Astrocyte (in vitro differentiated cells and primary cell): Measurements from ENCODE around the gene UTS2R. TPM values are rescaled to one million over a fixed set of nuclear protein-coding genes. Genes with fewer than 3 reads are reported as not detected.

Source experiments
- DNase-seq: peaks from one replicate; pipeline ENCODE4 v3.0.0-alpha.2; 2010; ENCODE audit warnings: low read depth
- FAIRE-seq: peaks from 2 replicates; lab custom pipeline; 2011; peaks lifted over from hg19 to GRCh38; lab: Jason Lieb, UNC
- H2AFZ ChIP-seq: 2 replicates; pipeline ENCODE4 v1.6.0; 2012; ENCODE audit warnings: low read depth, low read length, inconsistent platforms
- H3K27ac ChIP-seq: 2 replicates; pipeline ENCODE4 v1.5.1; 2011; ENCODE audit warnings: low read depth, low read length, inconsistent platforms
- H3K27me3 ChIP-seq: 2 replicates; pipeline ENCODE4 v1.6.0; 2011; ENCODE audit warnings: low read length, inconsistent platforms; ENCODE audit not compliant: insufficient read depth
- H3K36me3 ChIP-seq: 2 replicates; pipeline ENCODE4 v1.5.1; 2011; ENCODE audit warnings: low read length, inconsistent platforms; ENCODE audit not compliant: insufficient read depth
- H3K4me1 ChIP-seq: 2 replicates; pipeline ENCODE4 v1.5.1; 2011; ENCODE audit warnings: low read length, inconsistent platforms; ENCODE audit not compliant: insufficient read depth
- H3K4me2 ChIP-seq: 2 replicates; pipeline ENCODE4 v1.6.0; 2012; ENCODE audit warnings: low read length, inconsistent platforms
- H3K4me3 ChIP-seq: 2 replicates; pipeline ENCODE4 v1.5.1; 2011; ENCODE audit warnings: low read depth, mild to moderate bottlenecking, low read length, inconsistent platforms; ENCODE audit not compliant: insufficient read depth
- H3K79me2 ChIP-seq: 2 replicates; pipeline ENCODE4 v1.6.0; 2012; ENCODE audit warnings: mild to moderate bottlenecking, low read length, inconsistent platforms; ENCODE audit not compliant: insufficient read depth
- H3K9ac ChIP-seq: 2 replicates; pipeline ENCODE4 v1.6.0; 2012; ENCODE audit warnings: mild to moderate bottlenecking, low read length, inconsistent platforms
- H3K9me3 ChIP-seq: 2 replicates; pipeline ENCODE4 v1.5.1; 2012; ENCODE audit warnings: low read depth, mild to moderate bottlenecking, low read length, inconsistent platforms; ENCODE audit not compliant: insufficient read depth
- H4K20me1 ChIP-seq: 2 replicates; pipeline ENCODE4 v1.6.0; 2012; ENCODE audit warnings: low read length, inconsistent platforms; ENCODE audit not compliant: insufficient read depth
- H3K27ac Mint-ChIP-seq: one replicate; pipeline ENCODE4 v1.8.0; 2021; ENCODE audit warnings: mild to moderate bottlenecking, mixed read lengths; ENCODE audit not compliant: unreplicated experiment
- H3K27me3 Mint-ChIP-seq: one replicate; pipeline ENCODE4 v1.8.0; 2021; ENCODE audit warnings: low read depth, mixed read lengths; ENCODE audit not compliant: unreplicated experiment
- H3K36me3 Mint-ChIP-seq: one replicate; pipeline ENCODE4 v1.8.0; 2021; ENCODE audit warnings: low read depth, mixed read lengths; ENCODE audit not compliant: unreplicated experiment
- H3K4me1 Mint-ChIP-seq: one replicate; pipeline ENCODE4 v1.8.0; 2021; ENCODE audit warnings: low read depth, mixed read lengths; ENCODE audit not compliant: unreplicated experiment
- H3K4me3 Mint-ChIP-seq: one replicate; pipeline ENCODE4 v1.8.0; 2021; ENCODE audit warnings: mild to moderate bottlenecking, moderate library complexity, mixed read lengths; ENCODE audit not compliant: unreplicated experiment
- H3K9me3 Mint-ChIP-seq: one replicate; pipeline ENCODE4 v1.8.0; 2021; ENCODE audit warnings: mild to moderate bottlenecking, mixed read lengths; ENCODE audit not compliant: unreplicated experiment
- EZH2 ChIP-seq: IDR thresholded peaks from 2 replicates; pipeline ENCODE4 v1.6.1; 2012; ENCODE audit warnings: mild to moderate bottlenecking, low read length, inconsistent platforms; ENCODE audit not compliant: insufficient read depth
- total RNA-seq: library from RNA; stranded (reverse); gene quantifications from 2 replicates; pipeline ENCODE4 v1.2.1, GENCODE V29; 2021
- TF ChIP-seq, protein P1 (sequence below): IDR thresholded peaks from 2 replicates; pipeline ENCODE4 v1.5.1; 2011; ENCODE audit warnings: low read depth, mild to moderate bottlenecking, inconsistent platforms, low read length, moderate library complexity; ENCODE audit not compliant: insufficient read depth

The UTS2R gene
- total RNA-seq, 1 donor from 2014 or later: not detected

DNA sequence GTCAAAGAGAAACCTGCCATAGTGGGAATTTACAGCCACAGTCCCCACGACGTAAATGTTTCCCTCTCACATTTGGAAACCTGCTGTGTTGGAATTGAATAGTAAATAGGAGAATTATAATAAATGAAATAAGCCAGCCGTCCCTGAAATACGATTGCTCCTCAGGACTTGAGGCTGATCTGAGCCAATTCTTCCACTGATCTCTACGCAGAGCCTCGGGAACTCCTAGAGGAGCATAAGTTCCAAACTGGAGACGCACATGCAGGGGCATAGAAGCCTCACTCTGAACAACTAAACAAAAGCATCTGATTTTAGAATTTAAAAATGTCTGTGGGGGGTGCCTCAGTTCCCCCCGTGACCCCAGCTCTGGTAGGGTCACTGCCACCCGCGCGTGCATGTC, 22.7 kb upstream of the UTS2R start:
- Mint-ChIP-seq H3K36me3 (peaks cover 1% of the 10 kb centered on the region), H3K9me3 (no peaks in the 10 kb centered on the region), H3K27me3 (peaks cover 24% of the 10 kb centered on the region), H3K4me1 (no peaks in the 10 kb centered on the region), H3K4me3 (no peak overlapping the region), H3K27ac (no peak overlapping the region)
- H3K27me3 ChIP-seq: peaks cover 9% of the 10 kb centered on the region
- no peak for TF ChIP-seq EZH2
- no peak overlapping the region for H3K4me3 ChIP-seq
- H3K4me2 ChIP-seq: no peak overlapping the region
- no peaks in the 10 kb centered on the region for H3K79me2 ChIP-seq
- no peak overlapping the region for H2AFZ ChIP-seq
- no peaks in the 10 kb centered on the region for H3K4me1 ChIP-seq
- no peak overlapping the region for H3K27ac ChIP-seq
- H3K9ac ChIP-seq: no peak overlapping the region
- H3K36me3 ChIP-seq: no peaks in the 10 kb centered on the region
- DNase-seq: no peak
- no peak for FAIRE-seq
- H4K20me1 ChIP-seq: peaks cover 3% of the 10 kb centered on the region
- H3K9me3 ChIP-seq: no peaks in the 10 kb centered on the region

- Histone ChIP-seq H3K4me2 (no peak overlapping the region), H3K79me2 (no peaks in the 10 kb centered on the region), H3K27me3 (peaks cover 9% of the 10 kb centered on the region), H2AFZ (no peak overlapping the region), H3K4me1 (no peaks in the 10 kb centered on the region), H3K27ac (no peak overlapping the region), H3K9me3 (no peaks in the 10 kb centered on the region), H3K36me3 (no peaks in the 10 kb centered on the region), H4K20me1 (peaks cover 3% of the 10 kb centered on the region), H3K4me3 (no peak overlapping the region), H3K9ac (no peak overlapping the region)
- Mint-ChIP-seq H3K27ac (no peak overlapping the region), H3K36me3 (peaks cover 1% of the 10 kb centered on the region), H3K4me1 (no peaks in the 10 kb centered on the region), H3K9me3 (no peaks in the 10 kb centered on the region), H3K27me3 (peaks cover 24% of the 10 kb centered on the region), H3K4me3 (no peak overlapping the region)
- TF ChIP-seq, protein P1, sequence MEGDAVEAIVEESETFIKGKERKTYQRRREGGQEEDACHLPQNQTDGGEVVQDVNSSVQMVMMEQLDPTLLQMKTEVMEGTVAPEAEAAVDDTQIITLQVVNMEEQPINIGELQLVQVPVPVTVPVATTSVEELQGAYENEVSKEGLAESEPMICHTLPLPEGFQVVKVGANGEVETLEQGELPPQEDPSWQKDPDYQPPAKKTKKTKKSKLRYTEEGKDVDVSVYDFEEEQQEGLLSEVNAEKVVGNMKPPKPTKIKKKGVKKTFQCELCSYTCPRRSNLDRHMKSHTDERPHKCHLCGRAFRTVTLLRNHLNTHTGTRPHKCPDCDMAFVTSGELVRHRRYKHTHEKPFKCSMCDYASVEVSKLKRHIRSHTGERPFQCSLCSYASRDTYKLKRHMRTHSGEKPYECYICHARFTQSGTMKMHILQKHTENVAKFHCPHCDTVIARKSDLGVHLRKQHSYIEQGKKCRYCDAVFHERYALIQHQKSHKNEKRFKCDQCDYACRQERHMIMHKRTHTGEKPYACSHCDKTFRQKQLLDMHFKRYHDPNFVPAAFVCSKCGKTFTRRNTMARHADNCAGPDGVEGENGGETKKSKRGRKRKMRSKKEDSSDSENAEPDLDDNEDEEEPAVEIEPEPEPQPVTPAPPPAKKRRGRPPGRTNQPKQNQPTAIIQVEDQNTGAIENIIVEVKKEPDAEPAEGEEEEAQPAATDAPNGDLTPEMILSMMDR: no peak
- no peak for TF ChIP-seq EZH2
- DNase-seq: no peak
- no peak for FAIRE-seq
These were observed 22.3 kb upstream of the UTS2R start for GRCh38 chr17:82349287-82349701.

GRCh38 chr17:82350182-82351030, 21.2 kb upstream of the UTS2R start:
- no peak overlapping the region for H3K9ac ChIP-seq
- H2AFZ ChIP-seq: no peak overlapping the region
- H3K79me2 ChIP-seq: no peaks in the 10 kb centered on the region
- no peak overlapping the region for H3K4me2 ChIP-seq
- no peak overlapping the region for H3K4me3 ChIP-seq
- FAIRE-seq: no peak
- no peak overlapping the region for H3K27ac ChIP-seq
- no peaks in the 10 kb centered on the region for H3K36me3 ChIP-seq
- H3K27me3 ChIP-seq: peaks cover 9% of the 10 kb centered on the region
- Mint-ChIP-seq H3K27me3 (peaks cover 31% of the 10 kb centered on the region), H3K9me3 (no peaks in the 10 kb centered on the region), H3K27ac (no peak overlapping the region), H3K4me1 (no peaks in the 10 kb centered on the region), H3K4me3 (no peak overlapping the region), H3K36me3 (peaks cover 1% of the 10 kb centered on the region)
- TF ChIP-seq, protein P1: no peak
- no peak for TF ChIP-seq EZH2
- peaks cover 3% of the 10 kb centered on the region for H4K20me1 ChIP-seq
- H3K9me3 ChIP-seq: no peaks in the 10 kb centered on the region
- H3K4me1 ChIP-seq: no peaks in the 10 kb centered on the region
- no peak for DNase-seq
